ENCODE data around the gene STIP1.
"Not testable (repeated sequence)": the region's sequence is repeated elsewhere in the genome, so short reads cannot be mapped to it uniquely, and the experiment has no call there.

GRCh38 chr11:64246621-64246870 is 60.6 kb downstream of the STIP1 start:
- peak; percentile 72 for TF ChIP-seq YY1 (IDR thresholded peaks at IDR 0.05; ENCODE audit: low read depth)
- not testable (repeated sequence) for TF ChIP-seq TEAD4 (IDR thresholded peaks at IDR 0.05); CEBPB (IDR thresholded peaks at IDR 0.05); EP300 (IDR thresholded peaks at IDR 0.05; ENCODE audit: borderline replicate concordance); ZBTB7A (IDR thresholded peaks at IDR 0.05; ENCODE audit: low read depth); EGR1 (IDR thresholded peaks at IDR 0.05); REST (IDR thresholded peaks at IDR 0.05; ENCODE audit: low read depth); TAF1 (IDR thresholded peaks at IDR 0.05; ENCODE audit: low read depth); RAD21 (IDR thresholded peaks at IDR 0.05; ENCODE audit: low read depth)
- peak; percentile 21; the same call in 1 of the 2 replicates for TF ChIP-seq MAX (IDR thresholded peaks at IDR 0.05)

Data from Ishikawa (cell line).